RPMI7951 (cell line): ENCODE results near the gene CX3CL1. TPM values are rescaled to one million over a fixed set of nuclear protein-coding genes. Genes with fewer than 3 reads are reported as not detected.

Experiments used
- DNase-seq: peaks from one replicate; pipeline ENCODE4 v3.0.0-alpha.2; 2012; ENCODE audit warnings: low read depth
- total RNA-seq: library from RNA; depleted of rRNA; stranded (reverse); fragments of >200 nt; shearing (Covaris generic); gene quantifications from 2 replicates; pipeline ENCODE4 v1.2.3, GENCODE V29; 2014

Gene CX3CL1
- total RNA-seq, 1 experiment from 2014 or later, result 0.36 TPM

GRCh38 chr16:57405097-57405496 lies 32.8 kb downstream of the CX3CL1 start:
- no peak for DNase-seq

GRCh38 chr16:57406881-57407280 lies 34.6 kb downstream of the CX3CL1 start:
- DNase-seq, result no peak

GRCh38 chr16:57407521-57408353 lies 35.4 kb downstream of the CX3CL1 start:
- DNase-seq, result no peak

- DNase-seq, result no peak
These were observed 36.8 kb downstream of the CX3CL1 start for GRCh38 chr16:57409065-57409464.

GRCh38 chr16:57409870-57410587 lies 37.7 kb downstream of the CX3CL1 start:
- DNase-seq, result peak; percentile 21

- DNase-seq, result no peak
These were observed 39.2 kb downstream of the CX3CL1 start for GRCh38 chr16:57411362-57411976.

GRCh38 chr16:57412584-57412983 lies 40.3 kb downstream of the CX3CL1 start:
- DNase-seq, result no peak

- DNase-seq, result no peak
These were observed 41.0 kb downstream of the CX3CL1 start for GRCh38 chr16:57413301-57413730.

GRCh38 chr16:57413733-57414132 lies 41.4 kb downstream of the CX3CL1 start:
- DNase-seq, result no peak

- DNase-seq, result no peak
These were observed 43.8 kb downstream of the CX3CL1 start for GRCh38 chr16:57416084-57416483.

GRCh38 chr16:57419506-57419905 lies 47.2 kb downstream of the CX3CL1 start:
- no peak for DNase-seq

- DNase-seq, result peak; percentile 74
These were observed 50.0 kb downstream of the CX3CL1 start for GRCh38 chr16:57422026-57422944.

- DNase-seq, result no peak
These were observed 50.9 kb downstream of the CX3CL1 start for GRCh38 chr16:57423152-57423551.

GRCh38 chr16:57424583-57424982 lies 52.3 kb downstream of the CX3CL1 start:
- no peak for DNase-seq

- DNase-seq, result no peak
These were observed 54.1 kb downstream of the CX3CL1 start for GRCh38 chr16:57426356-57426755.

GRCh38 chr16:57427307-57427706 lies 55.0 kb downstream of the CX3CL1 start:
- DNase-seq, result no peak

GRCh38 chr16:57427824-57428223 lies 55.5 kb downstream of the CX3CL1 start:
- DNase-seq, result no peak

- no peak for DNase-seq
These were observed 58.7 kb downstream of the CX3CL1 start for GRCh38 chr16:57430955-57431354.

GRCh38 chr16:57432505-57432904 lies 60.2 kb downstream of the CX3CL1 start:
- DNase-seq, result no peak

GRCh38 chr16:57432989-57433388 lies 60.7 kb downstream of the CX3CL1 start:
- DNase-seq, result no peak

GRCh38 chr16:57434003-57434402 lies 61.7 kb downstream of the CX3CL1 start:
- no peak for DNase-seq
